HCT116 (cell line): ENCODE measurements around the gene LDAF1.

ENCODE experiments used
- EZH2 ChIP-seq: fragments of 200-600 bp; sonication (generic); IDR thresholded peaks from 2 replicates; pipeline ENCODE4 v1.6.1; 2017; ENCODE audit warnings: antibody characterized with exemption, mixed run types
- EZH2phosphoT487 ChIP-seq: fragments of 200-600 bp; IDR thresholded peaks from 2 replicates; pipeline ENCODE4 v1.6.1; 2018; ENCODE audit warnings: antibody characterized with exemption, borderline replicate concordance
- POLR2A ChIP-seq: IDR thresholded peaks from 2 replicates; pipeline ENCODE4 v1.7.0; 2011; ENCODE audit warnings: borderline replicate concordance; ENCODE audit not compliant: insufficient read depth, insufficient read length; ENCODE audit errors: extremely low read depth
- RAD21 ChIP-seq: IDR thresholded peaks from 2 replicates; pipeline ENCODE4 v1.6.1; 2012; ENCODE audit warnings: low read depth, mild to moderate bottlenecking
- SIN3A ChIP-seq: IDR thresholded peaks from 2 replicates; pipeline ENCODE4 v1.6.1; 2012; ENCODE audit warnings: low read depth
- TCF7L2 ChIP-seq: IDR thresholded peaks from 2 replicates; pipeline ENCODE4 v1.7.0; 2011; ENCODE audit warnings: borderline replicate concordance, inconsistent platforms; ENCODE audit not compliant: insufficient read depth, insufficient read length; ENCODE audit errors: extremely low read depth
- ZFX ChIP-seq: fragments of 450-650 bp; IDR thresholded peaks from 2 replicates; pipeline ENCODE4 v1.6.1; 2017
- ZNF274 ChIP-seq: fragments of 200-500 bp; sonication (Bioruptor generic); IDR thresholded peaks from 2 replicates; pipeline ENCODE4 v1.6.1; 2014; ENCODE audit warnings: mild to moderate bottlenecking, low read depth, low read length, inconsistent platforms
- TF ChIP-seq, protein P1 (sequence below), 3 experiments: fragments of 200-600 bp in 1 of 3; sonication (generic) in 1 of 3; IDR thresholded peaks in 2 of 3; conservative IDR thresholded peaks in 1 of 3; 2 replicates each; pipeline ENCODE4 v1.5.1; 2012 to 2017; ENCODE audit warnings: low read depth in 2 of 3, low read length in 2 of 3, antibody characterized with exemption in 1 of 3, borderline replicate concordance in 1 of 3, control low read depth in 1 of 3, mild to moderate bottlenecking in 1 of 3, mixed read lengths in 1 of 3, mixed run types in 1 of 3, moderate library complexity in 1 of 3; ENCODE audit not compliant: insufficient read depth in 1 of 3

DNA sequence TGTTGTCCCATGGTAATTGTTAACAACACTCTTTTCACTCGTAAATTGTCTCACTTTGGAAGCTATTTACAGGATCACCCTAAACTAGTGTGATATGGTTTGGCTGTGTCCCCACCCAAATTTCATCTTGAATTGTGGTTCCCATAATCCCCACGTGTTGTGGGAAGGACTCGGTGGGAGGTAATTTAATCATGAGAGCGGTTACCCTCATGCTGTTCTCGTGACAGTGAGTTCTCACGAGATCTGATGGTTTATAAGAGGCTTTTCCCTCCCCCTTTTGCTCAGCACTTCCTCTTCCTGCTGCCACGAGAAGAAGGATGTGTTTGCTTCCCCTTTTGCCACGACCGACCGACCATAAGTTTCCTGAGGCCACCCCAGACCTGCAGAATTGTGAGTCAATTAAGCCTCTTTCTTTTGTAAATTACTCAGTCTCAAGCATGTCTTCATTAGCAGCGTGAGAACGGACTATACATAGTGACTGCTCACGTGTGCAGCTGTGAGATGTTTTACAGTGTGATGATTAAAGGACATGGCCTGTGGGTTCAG, 42.3 kb upstream of the LDAF1 start:
- TF ChIP-seq SIN3A (no peak), EZH2 (no peak), ZFX (no peak), POLR2A (no peak), EZH2phosphoT487 (no peak), RAD21 (no peak), ZNF274 (no peak), TCF7L2 (no peak)
- TF ChIP-seq, protein P1, sequence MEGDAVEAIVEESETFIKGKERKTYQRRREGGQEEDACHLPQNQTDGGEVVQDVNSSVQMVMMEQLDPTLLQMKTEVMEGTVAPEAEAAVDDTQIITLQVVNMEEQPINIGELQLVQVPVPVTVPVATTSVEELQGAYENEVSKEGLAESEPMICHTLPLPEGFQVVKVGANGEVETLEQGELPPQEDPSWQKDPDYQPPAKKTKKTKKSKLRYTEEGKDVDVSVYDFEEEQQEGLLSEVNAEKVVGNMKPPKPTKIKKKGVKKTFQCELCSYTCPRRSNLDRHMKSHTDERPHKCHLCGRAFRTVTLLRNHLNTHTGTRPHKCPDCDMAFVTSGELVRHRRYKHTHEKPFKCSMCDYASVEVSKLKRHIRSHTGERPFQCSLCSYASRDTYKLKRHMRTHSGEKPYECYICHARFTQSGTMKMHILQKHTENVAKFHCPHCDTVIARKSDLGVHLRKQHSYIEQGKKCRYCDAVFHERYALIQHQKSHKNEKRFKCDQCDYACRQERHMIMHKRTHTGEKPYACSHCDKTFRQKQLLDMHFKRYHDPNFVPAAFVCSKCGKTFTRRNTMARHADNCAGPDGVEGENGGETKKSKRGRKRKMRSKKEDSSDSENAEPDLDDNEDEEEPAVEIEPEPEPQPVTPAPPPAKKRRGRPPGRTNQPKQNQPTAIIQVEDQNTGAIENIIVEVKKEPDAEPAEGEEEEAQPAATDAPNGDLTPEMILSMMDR (IDR thresholded peaks at IDR 0.05 in 2 of 3, conservative IDR thresholded peaks at IDR 0.05 in 1 of 3; ENCODE audit: borderline replicate concordance in 1 of 3, insufficient read depth in 1 of 3, low read depth in 2 of 3, low read length in 2 of 3), result no peak
